Tibial nerve (tissue), 3 donors: ENCODE results near the gene FAAP20.

Source experiments
- CTCF ChIP-seq, 5 experiments: fragments of 200-600 bp in 3 of 5; fragments of 450-650 bp in 2 of 5; sonication (generic) in 3 of 5; IDR thresholded peaks; one replicate each; pipeline ENCODE4 v1.5.1; 2016 to 2019; ENCODE audit warnings: antibody characterized with exemption in 5 of 5, mild to moderate bottlenecking in 3 of 5, moderate library complexity in 2 of 5
- POLR2A ChIP-seq, 2 donors: fragments of 450-650 bp; IDR thresholded peaks; one replicate each; pipeline ENCODE4 v1.6.1; 2017; ENCODE audit warnings: antibody characterized with exemption in 2 of 2, mild to moderate bottlenecking in 2 of 2, moderate library complexity in 2 of 2

DNA sequence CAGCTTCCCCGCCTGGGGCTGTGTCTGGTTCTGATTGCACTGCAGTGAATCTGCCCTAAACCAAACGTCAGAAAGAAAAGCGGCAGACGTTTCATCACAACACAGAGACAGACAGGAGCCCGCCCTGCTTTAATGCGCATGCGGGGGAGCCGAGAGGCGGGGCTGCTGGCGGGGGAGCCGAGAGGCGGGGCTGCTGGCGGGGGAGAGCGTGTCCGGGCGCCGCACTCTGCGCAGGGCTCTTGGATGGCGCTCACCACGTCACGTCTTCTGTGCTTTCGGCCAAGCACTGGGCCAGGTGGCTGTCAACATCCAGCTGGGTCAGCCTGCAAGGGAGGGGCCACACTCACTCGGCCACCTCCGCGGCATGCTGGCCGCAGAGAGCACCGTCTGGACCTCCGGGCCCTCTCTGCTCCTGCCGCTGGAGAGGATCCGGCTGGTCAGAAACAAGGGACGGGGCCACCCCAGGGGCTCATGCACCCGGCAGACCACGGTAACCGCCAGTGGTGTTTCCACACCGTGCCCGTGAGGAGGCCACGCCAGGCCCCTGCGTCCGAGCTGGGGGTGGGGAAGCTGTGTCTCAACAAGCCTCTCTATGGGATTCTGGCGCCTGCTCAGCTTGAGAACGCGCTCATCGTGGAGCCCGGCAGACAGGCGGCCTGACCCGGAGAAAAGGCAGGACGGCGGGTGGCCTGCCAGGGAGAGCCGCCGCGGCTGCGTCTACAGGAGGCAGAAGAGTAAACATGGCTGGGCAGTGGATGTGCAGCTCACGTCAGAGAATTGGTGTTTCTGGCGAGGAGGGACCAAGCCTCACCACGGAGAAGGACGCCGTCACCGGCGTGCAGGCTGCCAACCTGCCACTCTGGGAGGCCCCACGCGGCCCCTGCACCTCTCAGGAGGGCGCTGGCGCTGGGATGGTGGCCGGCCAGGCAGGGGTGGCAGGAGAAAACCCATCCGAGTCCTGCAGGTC, 4.8 kb downstream of the FAAP20 start:
- peak in 2 of 5 experiments; percentile 24 to 29 for TF ChIP-seq CTCF (IDR thresholded peaks at IDR 0.05)
- peak; percentile 51 to 84 for TF ChIP-seq POLR2A (IDR thresholded peaks at IDR 0.05)
